GM20000 (cell line): ENCODE measurements around the gene AKAP6.

Source experiments
- DNase-seq: peaks from one replicate; pipeline ENCODE4 v3.0.0; 2012; ENCODE audit warnings: low spot score
- CTCF ChIP-seq: IDR thresholded peaks from 2 replicates; pipeline ENCODE4 v1.5.1; 2012; ENCODE audit warnings: mild to moderate bottlenecking, control low read depth; ENCODE audit errors: extremely low read depth, missing control alignments

AKAP6 gene

DNA sequence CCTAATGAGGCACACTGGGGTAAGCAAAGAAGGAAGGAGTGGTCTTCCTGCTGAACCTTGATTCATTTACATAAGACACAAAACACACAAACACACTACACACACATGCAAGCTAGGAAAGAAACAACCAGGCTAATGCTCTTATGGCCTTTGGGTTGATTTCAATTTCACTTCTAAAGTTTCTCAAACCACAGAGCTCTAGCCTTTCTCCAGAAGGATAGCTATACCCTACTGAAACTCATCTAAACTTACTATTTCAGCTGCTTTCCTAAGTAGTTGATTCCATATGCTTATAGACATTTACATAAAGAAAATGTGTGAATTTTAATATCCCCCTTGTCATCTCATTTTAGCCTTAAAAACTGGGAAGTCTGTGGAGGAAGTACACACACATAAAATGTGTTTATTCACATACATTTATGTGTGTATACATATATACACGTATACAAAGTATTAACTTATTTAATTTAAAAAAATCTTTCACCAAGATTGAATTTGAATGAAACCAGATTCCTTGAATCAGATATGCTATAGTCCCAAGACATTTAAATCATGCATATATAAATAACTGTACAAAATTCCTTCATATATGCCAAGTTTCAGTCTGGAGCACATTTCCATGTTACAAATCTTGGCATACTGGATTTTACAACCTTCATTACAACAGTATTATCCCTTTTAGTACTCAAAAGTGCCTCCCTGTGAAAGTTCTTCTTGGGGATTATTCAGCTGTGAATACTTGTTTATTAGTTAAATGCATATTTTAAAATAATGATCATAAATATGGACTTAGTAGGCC lies 377.8 kb downstream of the AKAP6 start:
- no peak for TF ChIP-seq CTCF
- no peak for DNase-seq

GRCh38 chr14:32707742-32708500 lies 378.8 kb downstream of the AKAP6 start:
- no peak for DNase-seq

GRCh38 chr14:32709027-32709426 lies 379.9 kb downstream of the AKAP6 start:
- no peak for TF ChIP-seq CTCF
- DNase-seq: no peak

More at GRCh38 chr14:32707742-32708500, 378.8 kb downstream of the AKAP6 start:
- TF ChIP-seq CTCF: no peak

- DNase-seq: no peak
- TF ChIP-seq CTCF: no peak
These were observed 381.2 kb downstream of the AKAP6 start for GRCh38 chr14:32710231-32710671.

- peak; percentile 25 for DNase-seq
- peak; percentile 31 for TF ChIP-seq CTCF
These were observed 381.9 kb downstream of the AKAP6 start for GRCh38 chr14:32710731-32711680.

- DNase-seq: no peak
- TF ChIP-seq CTCF: no peak
These were observed 384.8 kb downstream of the AKAP6 start for GRCh38 chr14:32713856-32714255.

GRCh38 chr14:32719601-32720000 lies 390.5 kb downstream of the AKAP6 start:
- TF ChIP-seq CTCF: no peak
- DNase-seq: no peak
